Measurements from ENCODE around the gene XYLT1.
"Not testable (repeated sequence)": the region's sequence is repeated elsewhere in the genome, so short reads cannot be mapped to it uniquely, and the experiment has no call there.

Gene XYLT1

GRCh38 chr16:17470908-17471718, at the start of gene XYLT1:
Gene XYLT1 (minus strand): TSS chr16:17470960. CDS start chr16:17470796, 164 bp downstream.
- no peak for DNase-seq (ENCODE audit: low read depth in 2 of 2, low spot score in 1 of 2)

GRCh38 chr16:17520111-17520510, 49.4 kb upstream of the XYLT1 start:
- no peak for DNase-seq (ENCODE audit: low read depth in 2 of 2, low spot score in 1 of 2)

- no peak for DNase-seq (ENCODE audit: low read depth in 2 of 2, low spot score in 1 of 2)
Measured at GRCh38 chr16:17519101-17519955, 48.6 kb upstream of the XYLT1 start.

- no peak for DNase-seq (ENCODE audit: low read depth in 2 of 2, low spot score in 1 of 2)
Measured at GRCh38 chr16:17518441-17518840, 47.7 kb upstream of the XYLT1 start.

GRCh38 chr16:17515421-17516210, 44.9 kb upstream of the XYLT1 start:
- no peak for DNase-seq (ENCODE audit: low read depth in 2 of 2, low spot score in 1 of 2)

GRCh38 chr16:17512636-17513220, 42.0 kb upstream of the XYLT1 start:
- no peak for DNase-seq (ENCODE audit: low read depth in 2 of 2, low spot score in 1 of 2)

GRCh38 chr16:17511340-17511739, 40.6 kb upstream of the XYLT1 start:
- DNase-seq (ENCODE audit: low read depth in 2 of 2, low spot score in 1 of 2), result no peak

- no peak for DNase-seq (ENCODE audit: low read depth in 2 of 2, low spot score in 1 of 2)
Measured at GRCh38 chr16:17510567-17510966, 39.8 kb upstream of the XYLT1 start.

GRCh38 chr16:17509194-17509593, 38.4 kb upstream of the XYLT1 start:
- DNase-seq (ENCODE audit: low read depth in 2 of 2, low spot score in 1 of 2), result no peak

GRCh38 chr16:17508303-17508702, 37.5 kb upstream of the XYLT1 start:
- DNase-seq (ENCODE audit: low read depth in 2 of 2, low spot score in 1 of 2), result no peak

- not testable (repeated sequence) for DNase-seq (ENCODE audit: low read depth in 2 of 2, low spot score in 1 of 2)
Measured at GRCh38 chr16:17507516-17507915, 36.8 kb upstream of the XYLT1 start.

- not testable (repeated sequence) for DNase-seq (ENCODE audit: low read depth in 2 of 2, low spot score in 1 of 2)
Measured at GRCh38 chr16:17505828-17506227, 35.1 kb upstream of the XYLT1 start.

GRCh38 chr16:17504050-17504449, 33.3 kb upstream of the XYLT1 start:
- DNase-seq (ENCODE audit: low read depth in 2 of 2, low spot score in 1 of 2), result no peak

- DNase-seq (ENCODE audit: low read depth in 2 of 2, low spot score in 1 of 2), result no peak
Measured at GRCh38 chr16:17503331-17503730, 32.6 kb upstream of the XYLT1 start.

- no peak for DNase-seq (ENCODE audit: low read depth in 2 of 2, low spot score in 1 of 2)
Measured at GRCh38 chr16:17501321-17501720, 30.6 kb upstream of the XYLT1 start.

- no peak for DNase-seq (ENCODE audit: low read depth in 2 of 2, low spot score in 1 of 2)
Measured at GRCh38 chr16:17499223-17499902, 28.6 kb upstream of the XYLT1 start.

- DNase-seq (ENCODE audit: low read depth in 2 of 2, low spot score in 1 of 2), result no peak
Measured at GRCh38 chr16:17497648-17498047, 26.9 kb upstream of the XYLT1 start.

GRCh38 chr16:17496891-17497290, 26.1 kb upstream of the XYLT1 start:
- no peak for DNase-seq (ENCODE audit: low read depth in 2 of 2, low spot score in 1 of 2)

GRCh38 chr16:17493012-17493411, 22.3 kb upstream of the XYLT1 start:
- no peak for DNase-seq (ENCODE audit: low read depth in 2 of 2, low spot score in 1 of 2)

GRCh38 chr16:17491140-17491662, 20.4 kb upstream of the XYLT1 start:
- no peak for DNase-seq (ENCODE audit: low read depth in 2 of 2, low spot score in 1 of 2)
